HG02678 (cell line): ENCODE data around the gene CCDC34.

Experiments
- ATAC-seq: cut with Tn5 transposase; IDR thresholded peaks from one replicate; pipeline ENCODE4 v1.9.1; 2021; ENCODE audit warnings: mild to moderate bottlenecking, moderate library complexity; ENCODE audit not compliant: unreplicated experiment

Gene CCDC34

DNA sequence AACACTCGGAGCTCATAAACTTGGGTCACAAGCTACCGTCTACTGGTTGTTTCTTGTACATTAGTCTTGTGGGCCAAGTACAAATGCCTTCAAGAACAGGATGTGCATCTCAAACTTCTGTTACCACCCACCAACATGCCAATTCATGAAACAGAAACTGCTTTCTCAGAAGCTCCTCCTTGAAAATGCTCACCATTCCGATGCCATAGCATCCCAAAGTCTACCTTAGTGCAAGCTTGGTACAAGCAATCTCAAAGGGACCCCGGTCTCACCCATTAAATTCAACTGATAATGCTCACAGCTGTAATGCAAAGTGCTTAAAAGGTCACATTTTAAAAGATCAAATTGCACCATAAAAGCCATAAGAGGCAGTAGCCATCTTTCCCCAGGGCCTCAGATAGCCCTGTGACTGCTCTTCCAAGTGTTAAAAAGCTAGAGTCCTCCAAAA, 31.8 kb upstream of the CCDC34 start:
- no peak for ATAC-seq

DNA sequence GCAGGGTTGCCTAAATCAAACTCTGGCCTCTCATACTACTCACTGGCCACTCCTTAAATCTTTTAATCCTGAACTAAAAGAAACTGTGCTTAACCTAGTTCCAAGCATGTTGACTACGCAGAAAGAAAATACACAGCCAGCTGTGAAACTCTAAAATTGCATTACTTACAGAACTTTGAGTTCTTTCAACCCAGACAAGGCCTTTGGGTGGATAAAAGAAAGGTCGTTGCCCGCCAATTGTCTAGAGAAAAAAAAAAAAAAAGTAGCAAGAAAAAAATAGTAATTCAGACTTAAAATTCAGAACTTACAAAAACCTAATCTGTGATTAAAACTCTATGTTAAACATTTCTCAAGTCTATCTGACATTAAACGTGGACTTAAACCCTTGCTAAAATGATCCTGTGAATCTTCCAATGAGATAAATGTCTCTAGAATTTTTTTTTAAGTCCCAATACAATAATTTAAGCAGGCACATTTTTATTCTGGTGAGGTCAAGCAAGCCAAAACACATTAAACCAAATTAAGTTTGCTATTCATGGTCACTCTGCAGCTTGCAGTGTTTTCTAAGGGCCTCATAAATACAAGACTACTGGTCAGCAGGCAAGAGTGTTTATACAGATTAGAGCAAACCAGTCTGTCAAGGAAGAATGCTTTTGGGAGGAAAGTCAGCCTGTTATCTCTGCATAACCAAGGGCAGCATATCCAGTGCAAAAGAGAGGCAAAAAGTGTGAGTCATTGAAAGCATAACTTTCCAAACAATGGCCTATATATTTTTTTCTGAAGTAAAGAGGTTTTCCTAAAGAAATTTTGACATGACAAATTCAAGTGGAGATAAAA, 29.5 kb upstream of the CCDC34 start:
- no peak for ATAC-seq

DNA sequence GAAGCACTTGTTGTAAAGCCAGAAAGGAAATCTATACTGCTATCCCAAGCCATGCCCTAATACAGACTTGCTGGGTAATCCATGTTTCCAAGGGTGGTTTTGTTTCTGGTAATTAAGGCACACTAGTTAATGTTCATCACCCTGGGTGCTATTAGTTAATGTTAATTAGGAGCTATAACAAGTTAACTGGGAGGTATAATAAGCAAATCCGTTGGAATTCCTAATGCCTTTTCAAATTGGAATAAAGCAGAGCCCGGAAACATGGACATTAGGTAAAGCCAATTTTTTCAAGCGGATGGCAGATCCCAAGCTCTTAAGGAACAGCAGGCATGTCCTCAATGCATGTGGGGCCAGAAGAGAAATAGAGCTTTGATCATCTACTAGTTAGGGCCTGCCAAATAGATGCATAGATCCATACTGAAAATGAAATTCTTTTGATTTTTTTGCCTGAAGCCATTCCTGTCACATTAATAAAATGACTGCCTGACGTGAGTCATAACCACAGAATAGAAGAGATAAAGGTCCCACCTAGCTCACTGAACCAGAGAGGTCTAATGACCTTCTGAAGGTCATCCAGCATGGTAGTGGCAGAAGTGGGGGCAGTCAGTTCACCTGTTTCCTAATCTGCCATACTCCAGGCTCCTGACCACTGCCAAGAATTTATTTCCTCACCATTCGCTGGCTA, 28.5 kb upstream of the CCDC34 start:
- ATAC-seq: no peak

DNA sequence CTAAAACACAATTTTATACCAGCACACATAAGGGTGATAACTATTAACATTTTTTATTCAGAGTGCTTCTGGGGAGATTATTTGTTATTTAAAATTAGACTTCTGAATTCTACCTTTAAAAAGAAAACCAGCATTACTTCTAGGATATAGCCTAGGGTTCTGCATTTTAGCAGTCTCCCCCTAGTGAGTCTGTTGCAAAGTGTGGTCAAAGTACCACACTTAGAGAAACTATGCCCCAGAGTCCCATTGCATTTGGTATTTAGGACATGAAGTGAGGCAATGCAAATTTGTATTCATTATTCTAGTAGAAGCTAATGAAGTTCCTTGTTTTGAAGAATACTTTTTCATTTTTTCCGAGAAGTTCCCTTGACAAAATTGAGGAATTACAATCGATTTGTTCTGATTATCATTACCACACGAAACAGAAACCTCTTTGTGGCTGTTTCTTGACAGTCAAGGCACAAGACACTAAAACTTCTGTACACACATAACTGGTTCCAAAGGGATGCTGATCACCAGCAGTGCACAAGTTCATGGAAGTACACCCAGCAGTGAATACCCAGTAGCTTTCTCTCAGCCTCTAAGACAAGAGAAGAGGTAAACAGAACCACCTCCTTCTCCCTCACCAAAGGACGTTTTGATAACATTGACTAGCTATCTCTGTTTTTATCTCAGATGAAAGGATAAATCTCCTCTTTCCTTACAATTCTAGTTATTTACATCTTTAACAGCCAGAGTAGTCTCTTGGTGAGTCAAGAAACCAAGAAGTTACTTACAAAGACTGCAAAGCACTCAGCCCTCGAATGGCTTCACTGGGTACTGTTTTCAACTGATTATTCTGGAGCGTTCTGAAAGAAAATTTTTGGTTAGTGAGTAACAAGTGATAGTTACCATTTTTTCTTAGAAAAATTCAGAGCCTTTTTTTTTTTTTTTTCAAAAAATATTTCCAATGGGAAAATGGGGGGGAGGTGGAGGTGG, 27.6 kb upstream of the CCDC34 start:
- no peak for ATAC-seq

DNA sequence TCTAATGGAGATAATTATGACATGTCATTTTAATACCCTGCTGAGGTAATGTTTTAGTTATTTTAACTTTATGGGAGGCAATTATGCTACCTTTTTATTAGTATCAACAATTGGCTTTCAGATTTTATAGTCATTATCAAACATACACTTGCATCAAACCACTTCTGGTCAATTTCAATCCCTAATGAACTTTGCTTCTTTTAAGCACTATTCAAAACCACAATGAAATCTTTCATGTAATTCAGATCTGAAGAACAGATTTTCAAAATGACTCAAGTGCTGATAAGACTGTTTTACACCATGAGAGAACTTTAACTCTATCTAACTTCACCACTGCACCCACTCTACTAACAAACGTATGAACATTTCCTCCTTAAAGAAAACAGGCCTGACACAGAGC, 25.9 kb upstream of the CCDC34 start:
- no peak for ATAC-seq

- no peak for ATAC-seq
Measured at GRCh38 chr11:27388001-27388400, 25.0 kb upstream of the CCDC34 start.

GRCh38 chr11:27387362-27387761, 24.3 kb upstream of the CCDC34 start:
- no peak for ATAC-seq

DNA sequence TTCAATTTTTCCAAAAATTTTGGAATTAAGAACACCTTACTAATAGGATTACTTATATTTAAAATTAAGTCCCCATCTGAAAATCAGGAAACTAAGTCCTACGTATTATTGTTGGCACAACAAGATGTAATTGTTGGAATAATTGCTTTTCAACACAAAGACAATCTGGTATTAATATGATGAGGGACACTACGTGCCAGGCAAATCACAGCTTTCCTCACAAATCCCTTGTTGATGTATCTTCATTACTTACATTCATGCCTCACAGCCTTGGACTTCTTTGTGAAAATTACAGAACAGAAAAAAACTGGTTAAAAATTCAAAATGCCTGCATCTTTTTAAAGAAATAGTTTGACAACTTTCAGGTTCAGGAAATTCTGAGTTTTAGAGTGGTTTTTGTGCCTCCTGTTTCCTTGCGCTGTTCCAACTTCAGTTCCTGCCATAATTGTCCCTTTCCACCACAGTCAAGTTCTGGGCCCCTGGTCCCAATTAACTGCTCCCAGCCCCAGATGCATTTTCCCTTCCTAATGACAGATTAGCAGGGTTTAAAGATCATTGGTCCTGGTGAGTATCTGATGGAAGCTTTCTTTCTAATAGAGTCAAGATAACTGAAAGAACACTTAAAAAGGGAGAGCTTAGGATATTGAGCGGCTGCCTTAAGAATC, 23.3 kb upstream of the CCDC34 start:
- no peak for ATAC-seq

GRCh38 chr11:27385245-27385644, 22.2 kb upstream of the CCDC34 start:
- ATAC-seq: no peak

GRCh38 chr11:27384227-27384626, 21.2 kb upstream of the CCDC34 start:
- no peak for ATAC-seq

- no peak for ATAC-seq
Measured at GRCh38 chr11:27383645-27384044, 20.6 kb upstream of the CCDC34 start.

GRCh38 chr11:27381238-27381666, 18.2 kb upstream of the CCDC34 start:
- ATAC-seq: no peak

DNA sequence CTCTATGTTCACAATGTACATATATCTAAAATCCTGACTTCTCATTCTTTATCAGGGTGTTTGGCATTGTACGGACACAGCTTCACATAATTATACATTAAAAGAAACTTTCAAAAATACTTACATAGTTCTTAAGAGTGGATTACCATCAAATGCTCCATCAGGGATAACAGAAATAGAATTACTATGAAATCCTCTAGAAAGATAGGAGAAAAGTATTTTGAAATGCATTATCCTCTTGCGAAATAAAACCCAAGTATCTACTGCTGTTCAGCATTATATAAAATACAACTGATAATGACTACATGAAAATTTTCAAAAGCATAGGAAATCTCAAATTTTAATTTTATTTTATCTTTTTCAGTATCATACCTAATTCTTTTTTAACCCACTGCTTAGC, 17.8 kb upstream of the CCDC34 start:
- ATAC-seq: no peak

DNA sequence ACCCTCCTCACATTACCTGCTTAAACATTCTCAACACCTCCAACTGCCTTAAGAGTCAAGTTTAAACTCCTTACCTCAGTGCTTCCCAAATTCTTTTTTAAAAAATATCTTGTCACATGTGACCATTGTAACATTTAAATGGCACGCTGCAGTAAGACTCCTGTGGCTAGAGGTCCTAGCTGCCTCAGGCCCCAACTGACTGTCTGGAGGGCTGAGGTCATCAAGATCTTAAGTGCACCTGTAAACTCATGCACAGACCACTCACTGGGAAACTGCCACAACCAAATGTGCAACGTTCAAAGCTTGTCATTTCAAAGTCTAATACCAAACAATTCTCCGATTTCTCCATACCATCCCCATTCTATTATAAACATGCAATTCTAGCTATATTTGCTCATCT, 16.4 kb upstream of the CCDC34 start:
- no peak for ATAC-seq

- ATAC-seq: no peak
Measured at GRCh38 chr11:27375370-27375769, 12.4 kb upstream of the CCDC34 start.

GRCh38 chr11:27373856-27374602, 11.0 kb upstream of the CCDC34 start:
- ATAC-seq: no peak

GRCh38 chr11:27373392-27373791, 10.4 kb upstream of the CCDC34 start:
- ATAC-seq: no peak

DNA sequence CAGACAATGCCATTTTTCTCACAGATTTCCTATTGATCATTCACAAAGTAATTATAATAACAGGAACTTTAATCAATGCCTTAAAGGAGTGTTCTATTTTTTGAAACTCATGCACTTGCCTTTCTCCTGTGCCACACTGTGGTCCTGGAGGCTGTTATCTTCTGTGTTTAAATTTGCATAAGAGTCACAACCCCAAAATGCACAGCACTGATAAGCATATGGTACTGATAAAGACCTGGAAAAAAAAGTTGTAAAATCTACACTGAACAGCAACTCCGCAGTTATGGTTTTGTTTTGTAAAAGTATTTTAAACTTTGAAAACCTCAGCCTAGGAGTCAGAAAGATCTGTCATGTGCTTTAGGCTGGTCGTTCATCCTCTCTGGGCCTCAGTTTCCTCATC, 9.1 kb upstream of the CCDC34 start:
- ATAC-seq: no peak

- ATAC-seq: no peak
Measured at GRCh38 chr11:27371489-27371888, 8.5 kb upstream of the CCDC34 start.

DNA sequence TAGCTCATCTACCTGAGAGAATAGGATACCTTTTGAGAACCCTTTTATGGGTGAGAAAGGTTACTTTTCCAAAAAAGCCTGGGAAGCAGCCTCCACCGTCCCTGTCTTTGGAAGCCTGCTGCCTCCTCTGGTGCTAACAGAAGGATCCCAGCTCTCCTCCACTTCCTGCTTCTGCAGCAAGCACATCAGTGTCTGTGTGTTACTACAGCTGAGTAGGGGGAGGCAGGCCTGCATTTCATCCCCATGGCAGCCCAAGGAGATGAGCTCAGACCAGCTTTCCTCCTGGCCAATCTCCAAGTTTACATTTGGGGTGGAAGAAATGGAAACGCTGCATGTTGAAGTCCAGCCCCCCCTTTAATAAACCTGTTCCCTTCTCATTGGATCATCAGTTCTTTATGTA, 7.4 kb upstream of the CCDC34 start:
- ATAC-seq: no peak
